Prostate gland (tissue), 2 donors: ENCODE results near the gene FSCN2. TPM values are rescaled to one million over a fixed set of nuclear protein-coding genes. Genes with fewer than 3 reads are reported as not detected.

ENCODE experiments used
- DNase-seq: peaks from one replicate; pipeline ENCODE4 v3.0.0-alpha.2; 2019; ENCODE audit warnings: low spot score
- H3K27ac ChIP-seq, 2 donors: fragments of 200-600 bp; sonication (generic); 2 replicates each; pipeline ENCODE4 v1.5.1; 2017 to 2019
- H3K27me3 ChIP-seq: fragments of 200-600 bp; sonication (generic); replicated peaks from 2 replicates; pipeline ENCODE4 v1.5.1; 2019; ENCODE audit not compliant: insufficient read depth
- H3K36me3 ChIP-seq, 2 donors: fragments of 200-600 bp; sonication (generic); 1 replicate in 1 of 2; 2 replicates in 1 of 2; pipeline versions ENCODE4 v1.5.1 to v1.8.1; 2017 to 2019
- H3K4me1 ChIP-seq: fragments of 200-600 bp; sonication (generic); replicated peaks from 2 replicates; pipeline ENCODE4 v1.5.1; 2019
- H3K4me3 ChIP-seq, 2 donors: fragments of 200-600 bp; sonication (generic); 2 replicates each; pipeline ENCODE4 v1.5.1; 2017 to 2019
- H3K9me3 ChIP-seq: fragments of 200-600 bp; sonication (generic); 2 replicates; pipeline ENCODE4 v1.5.1; 2017
- POLR2A ChIP-seq: fragments of 450-650 bp; IDR thresholded peaks from one replicate; pipeline ENCODE4 v1.6.1; 2016; ENCODE audit warnings: antibody characterized with exemption, mild to moderate bottlenecking
- POLR2AphosphoS5 ChIP-seq: sonication (generic); formaldehyde crosslinking; IDR thresholded peaks from one replicate; pipeline ENCODE4 v1.6.1; 2017; ENCODE audit warnings: antibody characterized with exemption
- WGBS: methylation state at CpG from one replicate; pipeline ENCODE4 v1.1.5; 2018; 5-methylcytosine and 5-hydroxymethylcytosine counted together
- intact Hi-C: fragments of 100-400 bp; cut with DNase I; formaldehyde crosslinking; loops from one replicate; pipeline ENCODE4 v1.14.2; 2022
- total RNA-seq, 2 donors: library from RNA; depleted of rRNA; stranded (reverse); fragments of >200 nt; gene quantifications; one replicate each; pipeline ENCODE4 v1.1.0, GENCODE V29; 2016
- TF ChIP-seq, protein P1 (sequence below), 4 experiments: fragments of 200-600 bp in 2 of 4; fragments of 450-650 bp in 2 of 4; sonication (generic) in 2 of 4; IDR thresholded peaks; 1 replicate in 3 of 4; 2 replicates in 1 of 4; pipeline ENCODE4 v1.5.1; 2016 to 2019; ENCODE audit warnings: antibody characterized with exemption in 4 of 4, mild to moderate bottlenecking in 2 of 4, moderate library complexity in 2 of 4

The FSCN2 gene
- total RNA-seq, 2 donors from 2014 or later, result 3.1 to 5.6 TPM

DNA sequence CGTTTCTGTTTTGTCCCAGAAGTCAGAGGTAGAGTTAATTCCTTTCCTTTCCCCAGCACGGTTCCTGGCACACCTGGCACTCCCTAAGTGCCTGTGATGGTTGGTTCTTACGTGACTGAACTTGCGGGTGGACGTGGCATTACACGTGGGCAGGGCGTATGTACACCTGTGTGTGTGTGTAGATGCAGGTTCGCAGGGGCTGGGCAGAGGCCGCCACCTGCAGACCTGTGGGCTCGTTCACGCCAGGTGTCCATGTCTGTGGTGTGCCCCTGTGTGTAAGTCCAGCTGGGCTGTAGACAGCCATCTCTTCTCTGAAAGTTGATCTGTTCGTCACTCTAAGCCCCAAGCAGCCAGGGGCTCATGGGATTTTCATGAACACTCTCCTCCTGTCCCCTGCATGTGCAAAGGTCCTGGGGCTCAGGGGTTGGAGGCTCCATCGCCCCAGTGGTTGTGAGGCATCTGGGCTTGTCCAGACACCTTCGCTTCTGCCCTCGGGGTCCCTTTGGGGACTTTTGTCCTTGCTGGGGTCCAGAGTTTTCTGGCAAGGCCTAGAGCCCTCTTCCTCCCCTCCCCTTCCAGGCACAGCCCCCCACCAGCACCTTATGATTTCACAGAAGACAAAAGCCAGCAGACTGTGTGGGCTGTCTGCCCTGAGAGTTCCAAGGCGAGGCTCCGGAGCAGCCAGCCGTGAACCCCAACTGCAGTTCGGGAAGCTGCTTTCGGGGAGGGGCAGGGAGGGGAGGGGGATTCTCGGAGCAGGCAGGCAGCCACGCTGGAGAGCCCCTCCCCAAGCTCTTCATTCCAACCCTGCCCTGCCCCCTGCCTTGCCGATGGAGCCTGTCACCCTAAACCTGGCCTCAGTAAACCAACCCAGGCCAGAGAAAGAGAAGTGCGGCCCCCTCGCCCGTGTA lies 5.4 kb upstream of the FSCN2 start:
- no peak overlapping the region for H3K4me3 ChIP-seq
- H3K9me3 ChIP-seq, result no peaks in the 10 kb centered on the region
- H3K4me1 ChIP-seq, result peaks cover 9% of the 10 kb centered on the region
- intact Hi-C loops, result no loop called here
- DNase-seq, result no peak
- no peaks in the 10 kb centered on the region for H3K27me3 ChIP-seq
- no peak overlapping the region for H3K27ac ChIP-seq
- TF ChIP-seq, protein P1, sequence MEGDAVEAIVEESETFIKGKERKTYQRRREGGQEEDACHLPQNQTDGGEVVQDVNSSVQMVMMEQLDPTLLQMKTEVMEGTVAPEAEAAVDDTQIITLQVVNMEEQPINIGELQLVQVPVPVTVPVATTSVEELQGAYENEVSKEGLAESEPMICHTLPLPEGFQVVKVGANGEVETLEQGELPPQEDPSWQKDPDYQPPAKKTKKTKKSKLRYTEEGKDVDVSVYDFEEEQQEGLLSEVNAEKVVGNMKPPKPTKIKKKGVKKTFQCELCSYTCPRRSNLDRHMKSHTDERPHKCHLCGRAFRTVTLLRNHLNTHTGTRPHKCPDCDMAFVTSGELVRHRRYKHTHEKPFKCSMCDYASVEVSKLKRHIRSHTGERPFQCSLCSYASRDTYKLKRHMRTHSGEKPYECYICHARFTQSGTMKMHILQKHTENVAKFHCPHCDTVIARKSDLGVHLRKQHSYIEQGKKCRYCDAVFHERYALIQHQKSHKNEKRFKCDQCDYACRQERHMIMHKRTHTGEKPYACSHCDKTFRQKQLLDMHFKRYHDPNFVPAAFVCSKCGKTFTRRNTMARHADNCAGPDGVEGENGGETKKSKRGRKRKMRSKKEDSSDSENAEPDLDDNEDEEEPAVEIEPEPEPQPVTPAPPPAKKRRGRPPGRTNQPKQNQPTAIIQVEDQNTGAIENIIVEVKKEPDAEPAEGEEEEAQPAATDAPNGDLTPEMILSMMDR (IDR thresholded peaks at IDR 0.05), result no peak
- no peak for TF ChIP-seq POLR2AphosphoS5
- WGBS, result 59% methylated on average over 26 of the region's 26 CpGs
- H3K36me3 ChIP-seq, result no peaks in the 10 kb centered on the region

DNA sequence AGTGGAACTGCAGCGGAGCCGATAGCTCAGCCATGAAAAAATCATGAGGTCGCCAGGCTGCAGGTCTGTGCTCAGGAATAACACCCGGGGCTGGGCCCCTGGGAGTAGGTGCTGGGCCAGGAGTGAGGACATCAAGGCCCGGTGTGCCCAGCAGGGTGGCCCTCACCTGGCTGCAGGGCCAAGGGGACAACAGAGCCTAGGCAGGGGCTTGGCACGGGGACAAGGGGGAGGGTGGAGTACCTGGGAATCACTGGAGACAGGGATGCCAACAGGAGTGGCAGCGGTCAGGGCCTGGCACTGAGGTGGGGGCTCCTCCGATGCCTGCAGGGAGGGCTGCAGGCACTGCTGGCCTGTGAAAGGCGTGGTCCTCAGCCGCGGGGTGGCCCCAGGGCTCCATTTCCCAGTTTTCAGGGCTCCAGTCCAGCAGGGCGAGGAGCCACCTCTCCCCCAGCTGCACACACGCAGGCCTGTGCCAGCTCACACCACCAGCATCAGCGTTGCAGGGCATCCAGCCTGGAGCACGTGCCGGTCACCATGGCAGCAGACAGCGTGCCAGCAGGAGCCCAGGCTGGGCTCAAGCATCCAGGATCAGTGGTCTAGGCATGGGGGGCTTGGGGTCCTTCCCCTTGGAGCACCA lies 4.7 kb upstream of the FSCN2 start:
- H3K27me3 ChIP-seq, result no peaks in the 10 kb centered on the region
- H3K27ac ChIP-seq, result no peak overlapping the region
- H3K4me1 ChIP-seq, result peaks cover 9% of the 10 kb centered on the region
- TF ChIP-seq POLR2A, result no peak
- TF ChIP-seq, protein P1 (IDR thresholded peaks at IDR 0.05), result no peak
- no peak for TF ChIP-seq POLR2AphosphoS5
- intact Hi-C loops, result no loop called here
- H3K4me3 ChIP-seq, result no peak overlapping the region
- no peak for DNase-seq
- WGBS, result 28% methylated on average over 17 of the region's 17 CpGs
- no peaks in the 10 kb centered on the region for H3K9me3 ChIP-seq
- no peaks in the 10 kb centered on the region for H3K36me3 ChIP-seq

DNA sequence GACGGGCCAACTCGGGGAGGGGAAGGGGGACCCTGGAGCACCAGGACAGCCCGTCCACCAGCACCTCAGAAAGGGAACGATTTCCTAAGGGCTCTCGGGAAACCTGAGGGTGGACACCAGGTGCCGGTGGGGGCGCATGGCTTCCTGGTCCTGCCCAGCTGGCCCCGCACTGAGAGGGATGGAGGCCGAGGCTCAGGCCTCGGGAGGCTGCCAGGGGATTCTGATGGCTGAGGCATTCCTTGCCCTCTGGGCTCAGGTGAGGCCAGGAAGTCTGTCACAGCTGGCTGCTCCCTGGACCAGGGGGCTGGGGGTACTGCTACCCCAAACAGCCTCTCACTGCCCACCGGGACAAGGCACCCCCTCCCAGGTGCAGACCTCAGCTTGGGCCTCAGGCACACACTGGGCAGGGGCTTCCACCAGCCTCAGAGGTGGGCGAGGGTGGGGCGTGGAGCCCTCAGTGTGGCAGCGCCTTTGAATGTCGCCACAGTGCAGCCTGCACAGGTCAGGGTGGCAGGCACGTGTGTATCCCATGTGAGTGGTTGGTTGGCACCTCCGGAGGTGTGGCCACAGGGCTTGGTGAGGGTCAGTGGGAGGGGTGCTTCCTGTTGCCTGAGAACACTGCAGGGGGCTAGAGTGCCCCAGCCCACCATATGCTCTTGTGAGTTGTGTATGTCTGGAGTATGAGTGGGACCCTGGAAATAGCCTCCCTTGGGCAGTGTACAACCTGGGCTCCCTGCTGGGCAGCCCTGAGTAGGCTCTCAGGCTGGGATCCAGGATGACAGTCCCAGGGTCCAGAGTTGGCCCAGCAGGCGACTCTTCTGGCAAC lies 3.9 kb upstream of the FSCN2 start:
- no peak for DNase-seq
- Histone ChIP-seq H3K27me3 (no peaks in the 10 kb centered on the region), H3K4me3 (no peak overlapping the region), H3K27ac (no peak overlapping the region), H3K36me3 (no peaks in the 10 kb centered on the region), H3K4me1 (peaks cover 6% of the 10 kb centered on the region), H3K9me3 (no peaks in the 10 kb centered on the region)
- TF ChIP-seq POLR2AphosphoS5 (no peak), POLR2A (no peak)
- TF ChIP-seq, protein P1 (IDR thresholded peaks at IDR 0.05), result no peak
- intact Hi-C loops, result no loop called here
- WGBS, result 65% methylated on average over 15 of the region's 18 CpGs

DNA sequence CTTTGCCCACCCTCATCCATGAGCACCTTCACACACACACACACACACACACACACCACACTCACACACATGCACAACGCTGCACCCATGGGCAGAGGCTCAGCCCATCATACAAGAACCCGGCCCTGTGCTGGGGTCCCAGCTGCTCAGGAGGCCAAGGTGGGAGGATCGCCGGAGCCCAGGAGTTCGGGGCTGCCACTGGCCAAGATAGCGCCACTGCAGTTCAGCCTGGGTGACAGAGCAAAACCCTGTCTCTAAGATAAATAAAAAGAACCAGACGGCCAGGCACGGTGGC lies 3.4 kb upstream of the FSCN2 start:
- 80% methylated on average over 8 of the region's 8 CpGs for WGBS
- no peak overlapping the region for H3K27ac ChIP-seq

More for the DNA sequence above, 3.4 kb upstream of the FSCN2 start:
- no peak for TF ChIP-seq POLR2AphosphoS5
- TF ChIP-seq POLR2A, result no peak
- TF ChIP-seq, protein P1 (IDR thresholded peaks at IDR 0.05), result no peak
- no peaks in the 10 kb centered on the region for H3K27me3 ChIP-seq
- no peaks in the 10 kb centered on the region for H3K36me3 ChIP-seq
- peaks cover under 1% of the 10 kb centered on the region for H3K4me1 ChIP-seq
- no peak overlapping the region for H3K4me3 ChIP-seq
- no peaks in the 10 kb centered on the region for H3K9me3 ChIP-seq
- DNase-seq, result no peak
- intact Hi-C loops, result no loop called here
